K562 (cell line): ENCODE data around the gene SUCO. TPM values are rescaled to one million over a fixed set of nuclear protein-coding genes. Genes with fewer than 3 reads are reported as not detected.

Source experiments
- ARID3B ChIP-seq: fragments of 250-450 bp; sonication (Bioruptor Pico); IDR thresholded peaks from 2 replicates; pipeline ENCODE4 v1.4.0; 2020; ENCODE audit warnings: borderline replicate concordance
- ATF7 ChIP-seq: fragments of 450-650 bp; IDR thresholded peaks from 2 replicates; pipeline ENCODE4 v1.7.1; 2014; ENCODE audit warnings: mild to moderate bottlenecking, moderate library complexity
- C11orf30 ChIP-seq: fragments of 450-650 bp; IDR thresholded peaks from 2 replicates; pipeline ENCODE4 v1.6.1; 2016; ENCODE audit warnings: low read depth, mild to moderate bottlenecking
- ELF2 ChIP-seq: fragments of 250-450 bp; sonication (Bioruptor Pico); IDR thresholded peaks from 2 replicates; pipeline ENCODE4 v1.5.0; 2021; ENCODE audit warnings: mild to moderate bottlenecking
- HNRNPK ChIP-seq: fragments of 200-400 bp; formaldehyde crosslinking; IDR thresholded peaks from one replicate; pipeline ENCODE4 v1.6.1; 2018; ENCODE audit warnings: mild to moderate bottlenecking, low read depth, low read length; ENCODE audit not compliant: poor library complexity, severe bottlenecking
- IFI16 ChIP-seq: fragments of 250-450 bp; sonication (Bioruptor Pico); IDR thresholded peaks from 2 replicates; pipeline ENCODE4 v2.1.2; 2022; ENCODE audit warnings: mild to moderate bottlenecking, inconsistent platforms
- TBL1XR1 ChIP-seq, 2 experiments: IDR thresholded peaks; 2 replicates each; pipeline ENCODE4 v1.6.1; 2012; ENCODE audit warnings: improper control_type of control experiment in 2 of 2, low read length in 2 of 2, mild to moderate bottlenecking in 1 of 2
- ZBTB2 ChIP-seq: fragments of 450-650 bp; IDR thresholded peaks from 2 replicates; pipeline ENCODE4 v1.6.1; 2016; ENCODE audit warnings: antibody characterized with exemption
- ZKSCAN8 ChIP-seq: fragments of 200-800 bp; sonication (Bioruptor generic); IDR thresholded peaks from 2 replicates; pipeline ENCODE4 v1.6.1; 2016; ENCODE audit warnings: missing genetic modification characterization, missing compliant biosample characterization
- ZNF316 ChIP-seq: fragments of 450-650 bp; IDR thresholded peaks from 2 replicates; pipeline ENCODE4 v1.6.1; 2016
- ZNF518B ChIP-seq: fragments of 250-450 bp; sonication (Bioruptor Pico); IDR thresholded peaks from 2 replicates; pipeline ENCODE4 v1.5.0; 2021; ENCODE audit warnings: mild to moderate bottlenecking, moderate library complexity
- ZNF75A ChIP-seq: fragments of 450-650 bp; formaldehyde crosslinking; IDR thresholded peaks from 2 replicates; pipeline ENCODE4 v1.4.0; 2020; ENCODE audit warnings: mild to moderate bottlenecking
- polyA plus RNA-seq, 8 experiments: library from polyadenylated mRNA; depleted of rRNA in 4 of 8; stranded (reverse) in 5 of 8; unstranded in 3 of 8; fragments of >200 nt; fragmentation: Nextera tagmentation in 2 of 8; fragmentation: Illumina TruSeq in 1 of 8; extraction: Ambion mirVana in 2 of 8; extraction: Trizol in 1 of 8; gene quantifications; 2 replicates each; pipeline versions ENCODE4 v1.2.1 to v1.2.3, GENCODE V29; 2011 to 2014; ENCODE audit warnings: inconsistent platforms in 1 of 8, missing spikeins in 1 of 8
- total RNA-seq, 7 experiments: library from RNA; depleted of rRNA in 6 of 7; stranded (reverse); fragments of >200 nt in 6 of 7; fragmentation: Illumina TruSeq in 2 of 7; extraction: Trizol in 2 of 7; gene quantifications; 2 replicates each; pipeline versions ENCODE4 v1.2.1 to v1.2.3, GENCODE V29; 2011 to 2021; ENCODE audit warnings: low replicate concordance in 1 of 7
- TF ChIP-seq, protein P1 (sequence below): fragments of 200-800 bp; sonication (Bioruptor generic); IDR thresholded peaks from 2 replicates; pipeline ENCODE4 v1.6.1; 2016; ENCODE audit warnings: missing genetic modification characterization, missing compliant biosample characterization
- TF ChIP-seq, protein P2 (sequence below), 2 experiments: IDR thresholded peaks; 2 replicates each; pipeline ENCODE4 v1.6.1; 2011; ENCODE audit warnings: borderline replicate concordance in 1 of 2, control low read depth in 1 of 2, low read depth in 1 of 2, low read length in 1 of 2, mild to moderate bottlenecking in 1 of 2, mixed read lengths in 1 of 2, moderate library complexity in 1 of 2; ENCODE audit not compliant: insufficient read depth in 1 of 2, insufficient read length in 1 of 2, poor library complexity in 1 of 2, severe bottlenecking in 1 of 2; ENCODE audit errors: extremely low read depth in 1 of 2

Gene SUCO
- total and polyA plus RNA-seq, 9 of the 15 experiments (the other 6 are each of a cell fraction or from before 2014, with no cell fraction given), result 2.5 to 20.6 (median 14.3) TPM

GRCh38 chr1:172599912-172600311 is 67.0 kb downstream of the SUCO start (continued):
- TF ChIP-seq IFI16 (CRISPR knock-in tag), result no peak
- TF ChIP-seq ZNF316, result peak; percentile 36; the same call in 1 of the 2 replicates
- TF ChIP-seq ARID3B (CRISPR knock-in tag), result no peak
- no peak for TF ChIP-seq ATF7
- TF ChIP-seq ELF2, result no peak
- TF ChIP-seq ZBTB2, result no peak
- no peak for TF ChIP-seq ZNF75A (CRISPR knock-in tag)
- TF ChIP-seq ZNF518B, result no peak
- no peak for TF ChIP-seq HNRNPK
- TF ChIP-seq C11orf30, result 0 out of 2 replicates have a peak, but pooled peaks have one; percentile 11
- TF ChIP-seq, protein P1, sequence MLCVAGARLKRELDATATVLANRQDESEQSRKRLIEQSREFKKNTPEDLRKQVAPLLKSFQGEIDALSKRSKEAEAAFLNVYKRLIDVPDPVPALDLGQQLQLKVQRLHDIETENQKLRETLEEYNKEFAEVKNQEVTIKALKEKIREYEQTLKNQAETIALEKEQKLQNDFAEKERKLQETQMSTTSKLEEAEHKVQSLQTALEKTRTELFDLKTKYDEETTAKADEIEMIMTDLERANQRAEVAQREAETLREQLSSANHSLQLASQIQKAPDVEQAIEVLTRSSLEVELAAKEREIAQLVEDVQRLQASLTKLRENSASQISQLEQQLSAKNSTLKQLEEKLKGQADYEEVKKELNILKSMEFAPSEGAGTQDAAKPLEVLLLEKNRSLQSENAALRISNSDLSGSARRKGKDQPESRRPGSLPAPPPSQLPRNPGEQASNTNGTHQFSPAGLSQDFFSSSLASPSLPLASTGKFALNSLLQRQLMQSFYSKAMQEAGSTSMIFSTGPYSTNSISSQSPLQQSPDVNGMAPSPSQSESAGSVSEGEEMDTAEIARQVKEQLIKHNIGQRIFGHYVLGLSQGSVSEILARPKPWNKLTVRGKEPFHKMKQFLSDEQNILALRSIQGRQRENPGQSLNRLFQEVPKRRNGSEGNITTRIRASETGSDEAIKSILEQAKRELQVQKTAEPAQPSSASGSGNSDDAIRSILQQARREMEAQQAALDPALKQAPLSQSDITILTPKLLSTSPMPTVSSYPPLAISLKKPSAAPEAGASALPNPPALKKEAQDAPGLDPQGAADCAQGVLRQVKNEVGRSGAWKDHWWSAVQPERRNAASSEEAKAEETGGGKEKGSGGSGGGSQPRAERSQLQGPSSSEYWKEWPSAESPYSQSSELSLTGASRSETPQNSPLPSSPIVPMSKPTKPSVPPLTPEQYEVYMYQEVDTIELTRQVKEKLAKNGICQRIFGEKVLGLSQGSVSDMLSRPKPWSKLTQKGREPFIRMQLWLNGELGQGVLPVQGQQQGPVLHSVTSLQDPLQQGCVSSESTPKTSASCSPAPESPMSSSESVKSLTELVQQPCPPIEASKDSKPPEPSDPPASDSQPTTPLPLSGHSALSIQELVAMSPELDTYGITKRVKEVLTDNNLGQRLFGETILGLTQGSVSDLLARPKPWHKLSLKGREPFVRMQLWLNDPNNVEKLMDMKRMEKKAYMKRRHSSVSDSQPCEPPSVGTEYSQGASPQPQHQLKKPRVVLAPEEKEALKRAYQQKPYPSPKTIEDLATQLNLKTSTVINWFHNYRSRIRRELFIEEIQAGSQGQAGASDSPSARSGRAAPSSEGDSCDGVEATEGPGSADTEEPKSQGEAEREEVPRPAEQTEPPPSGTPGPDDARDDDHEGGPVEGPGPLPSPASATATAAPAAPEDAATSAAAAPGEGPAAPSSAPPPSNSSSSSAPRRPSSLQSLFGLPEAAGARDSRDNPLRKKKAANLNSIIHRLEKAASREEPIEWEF (CRISPR knock-in tag), result no peak
- no peak for TF ChIP-seq ZKSCAN8 (CRISPR knock-in tag)
- TF ChIP-seq TBL1XR1 (IDR thresholded peaks at IDR 0.05; ENCODE audit: low read length in 2 of 2), result no peak
- TF ChIP-seq, protein P2, sequence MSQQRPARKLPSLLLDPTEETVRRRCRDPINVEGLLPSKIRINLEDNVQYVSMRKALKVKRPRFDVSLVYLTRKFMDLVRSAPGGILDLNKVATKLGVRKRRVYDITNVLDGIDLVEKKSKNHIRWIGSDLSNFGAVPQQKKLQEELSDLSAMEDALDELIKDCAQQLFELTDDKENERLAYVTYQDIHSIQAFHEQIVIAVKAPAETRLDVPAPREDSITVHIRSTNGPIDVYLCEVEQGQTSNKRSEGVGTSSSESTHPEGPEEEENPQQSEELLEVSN (IDR thresholded peaks at IDR 0.05; ENCODE audit: borderline replicate concordance in 1 of 2, extremely low read depth in 1 of 2, insufficient read depth in 1 of 2, insufficient read length in 1 of 2, low read depth in 1 of 2, low read length in 1 of 2, poor library complexity in 1 of 2, severe bottlenecking in 1 of 2), result no peak
